HUES64 (cell line): Measurements from ENCODE around the gene WDR46.
"Not testable (repeated sequence)": the region's sequence is repeated elsewhere in the genome, so short reads cannot be mapped to it uniquely, and the experiment has no call there.

Source experiments
- H3K27ac ChIP-seq: 2 replicates; pipeline ENCODE4 v1.7.0; 2013; ENCODE audit warnings: low read depth, low read length, inconsistent platforms
- H3K27me3 ChIP-seq: 2 replicates; pipeline ENCODE4 v1.6.1; 2013; ENCODE audit warnings: mild to moderate bottlenecking, low read length; ENCODE audit not compliant: insufficient read depth
- H3K36me3 ChIP-seq: 2 replicates; pipeline ENCODE4 v1.6.1; 2013; ENCODE audit warnings: mild to moderate bottlenecking, low read length; ENCODE audit not compliant: insufficient read depth
- H3K4me1 ChIP-seq: 2 replicates; pipeline ENCODE4 v1.6.1; 2013; ENCODE audit warnings: mild to moderate bottlenecking, low read length, moderate library complexity; ENCODE audit not compliant: insufficient read depth
- H3K4me3 ChIP-seq: 2 replicates; pipeline ENCODE4 v1.5.1; 2013; ENCODE audit warnings: mild to moderate bottlenecking, low read length, moderate library complexity
- H3K9ac ChIP-seq: 2 replicates; pipeline ENCODE4 v1.6.1; 2013; ENCODE audit warnings: mild to moderate bottlenecking, low read depth, low read length
- H3K9me3 ChIP-seq: 2 replicates; pipeline ENCODE4 v1.6.1; 2013; ENCODE audit warnings: low read depth, low read length; ENCODE audit not compliant: insufficient read depth
- WGBS: fragments of 150-250, 120-280 bp; methylation state at CpG from one replicate; pipeline ENCODE4 v1.1.7; 2013; ENCODE audit warnings: missing lambda C conversion rate; 5-methylcytosine and 5-hydroxymethylcytosine counted together

Gene WDR46

DNA sequence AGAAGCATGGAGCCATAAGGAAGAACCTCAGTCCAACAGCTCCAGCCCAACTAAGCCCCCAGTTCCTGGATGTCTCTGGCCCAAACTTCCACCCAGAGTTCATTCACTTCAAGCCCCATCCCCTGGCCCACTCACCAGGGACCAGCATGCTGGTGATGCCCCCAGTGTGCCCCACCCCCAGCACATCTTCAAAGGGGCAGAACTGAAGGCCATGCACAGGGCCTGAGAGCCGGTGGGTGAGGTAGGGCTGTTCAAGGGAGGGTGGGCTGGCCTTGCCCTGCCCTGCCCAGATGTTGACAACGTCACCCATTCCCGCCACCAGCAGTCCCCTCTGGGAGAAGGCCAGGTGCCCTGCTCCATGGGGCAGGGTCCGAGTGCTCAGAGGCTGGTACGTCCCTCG lies 8.5 kb downstream of the WDR46 start:
- no peaks in the 10 kb centered on the region for H3K27me3 ChIP-seq
- H3K4me3 ChIP-seq = no peak overlapping the region
- H3K9ac ChIP-seq = no peak overlapping the region
- WGBS = 94% methylated on average over 6 of the region's 6 CpGs
- H3K9me3 ChIP-seq = no peaks in the 10 kb centered on the region
- no peak overlapping the region for H3K27ac ChIP-seq
- H3K4me1 ChIP-seq = peaks cover 6% of the 10 kb centered on the region
- H3K36me3 ChIP-seq = peaks cover 78% of the 10 kb centered on the region

DNA sequence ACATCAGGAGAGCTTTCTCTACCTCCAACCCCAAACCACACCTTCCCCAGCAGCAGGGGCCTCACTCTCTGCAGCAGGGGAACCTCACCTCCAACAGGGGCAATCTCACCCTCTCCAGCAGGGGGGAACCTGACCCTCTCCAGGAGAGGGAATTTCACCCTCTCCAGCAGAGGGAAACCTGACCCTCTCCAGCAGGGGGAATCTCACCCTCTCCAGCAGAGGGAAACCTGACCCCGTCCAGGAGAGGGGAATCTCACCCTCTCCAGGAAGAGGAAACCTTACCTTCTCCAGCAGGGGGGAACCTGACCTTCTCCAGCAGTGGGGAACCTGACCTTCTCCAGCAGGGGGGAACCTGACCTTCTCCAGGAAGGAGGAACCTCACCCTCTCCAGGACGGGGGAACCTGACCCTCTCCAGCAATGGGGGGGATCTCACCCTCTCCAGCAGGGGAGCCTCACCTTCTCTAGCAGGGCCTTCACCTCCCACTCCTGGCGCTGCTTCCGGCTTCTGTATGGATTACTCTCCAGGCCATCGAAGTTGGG lies 9.0 kb downstream of the WDR46 start:
- Histone ChIP-seq H3K4me3 (no peak overlapping the region), H3K36me3 (peaks cover 79% of the 10 kb centered on the region), H3K27ac (no peak overlapping the region), H3K27me3 (no peaks in the 10 kb centered on the region), H3K9ac (no peak overlapping the region), H3K4me1 (peaks cover 8% of the 10 kb centered on the region), H3K9me3 (no peaks in the 10 kb centered on the region)
- 71% methylated on average over 5 of the region's 5 CpGs for WGBS

DNA sequence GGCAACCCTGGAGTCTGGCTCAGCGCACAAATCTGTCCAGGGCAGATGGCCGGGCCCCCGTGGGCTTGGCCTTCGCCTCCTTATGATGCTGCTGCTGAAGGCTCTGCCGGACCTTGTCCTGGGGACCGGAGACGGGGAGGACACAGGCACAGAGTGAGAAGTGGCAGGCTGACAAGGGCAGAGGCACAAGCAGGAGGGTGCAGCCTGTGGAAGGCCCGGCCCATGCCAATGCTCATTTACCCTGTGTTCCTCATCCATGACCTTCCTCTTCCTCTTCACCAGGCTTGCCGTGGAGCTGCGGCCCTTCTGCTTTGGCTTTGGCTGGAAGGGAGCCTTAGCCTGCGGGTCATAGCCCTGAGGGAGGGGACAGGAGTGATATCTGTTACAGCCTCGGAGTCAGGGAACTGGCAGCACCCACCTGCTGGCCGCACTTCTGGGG lies 9.8 kb downstream of the WDR46 start:
- Histone ChIP-seq H3K4me3 (no peak overlapping the region), H3K27me3 (no peaks in the 10 kb centered on the region), H3K27ac (no peak overlapping the region), H3K9ac (no peak overlapping the region), H3K4me1 (peaks cover 16% of the 10 kb centered on the region), H3K9me3 (no peaks in the 10 kb centered on the region), H3K36me3 (peaks cover 79% of the 10 kb centered on the region)
- 92% methylated on average over 13 of the region's 13 CpGs for WGBS

DNA sequence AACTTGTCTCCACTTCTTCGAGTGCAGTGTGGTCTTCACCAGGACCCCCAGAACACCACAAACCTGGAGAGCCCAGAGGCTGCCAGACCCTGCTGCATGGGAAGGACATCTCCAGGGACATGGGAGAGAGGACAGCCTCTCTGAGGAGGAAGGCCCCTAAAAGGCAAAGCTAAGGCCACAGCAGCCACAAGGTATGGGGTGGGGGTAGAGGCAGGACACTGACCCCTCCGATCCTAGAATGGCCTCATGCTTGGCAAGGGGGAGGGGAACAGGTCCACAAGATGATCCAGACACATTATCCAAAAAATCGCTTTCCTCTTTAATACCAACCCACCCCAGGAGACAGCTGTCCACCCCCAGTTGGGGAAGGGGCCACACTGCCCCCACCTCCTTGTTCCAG lies 10.2 kb downstream of the WDR46 start:
- Histone ChIP-seq H3K9me3 (no peaks in the 10 kb centered on the region), H3K4me3 (no peak overlapping the region), H3K27me3 (no peaks in the 10 kb centered on the region), H3K36me3 (peaks cover 80% of the 10 kb centered on the region), H3K27ac (no peak overlapping the region), H3K9ac (no peak overlapping the region), H3K4me1 (peaks cover 17% of the 10 kb centered on the region)
- 95% methylated on average over 3 of the region's 3 CpGs for WGBS

DNA sequence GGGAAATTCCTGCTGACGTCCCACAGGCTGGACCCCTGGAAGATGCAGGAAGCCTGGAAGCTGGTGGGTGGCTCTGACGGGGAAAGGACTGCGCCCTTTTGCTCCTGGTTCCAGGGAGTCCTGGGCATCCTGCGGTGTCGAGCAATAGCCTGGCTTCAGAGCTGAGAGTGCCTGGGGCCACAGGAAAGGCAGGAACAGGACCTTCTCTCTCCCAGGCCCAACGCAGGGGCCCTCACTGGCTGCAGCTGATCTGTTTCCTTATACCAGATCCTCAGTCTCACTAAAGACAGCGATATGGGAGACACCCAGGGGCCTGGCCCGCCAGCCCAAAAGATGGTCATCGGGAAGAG lies 10.7 kb downstream of the WDR46 start:
- peaks cover 80% of the 10 kb centered on the region for H3K36me3 ChIP-seq
- 87% methylated on average over 9 of the region's 9 CpGs for WGBS
- H3K9ac ChIP-seq = no peak overlapping the region
- peaks cover 18% of the 10 kb centered on the region for H3K4me1 ChIP-seq
- no peaks in the 10 kb centered on the region for H3K27me3 ChIP-seq
- H3K4me3 ChIP-seq = peak overlapping the region; percentile 79; the same call in 1 of the 2 replicates
- H3K27ac ChIP-seq = no peak overlapping the region; the same call in 1 of the 2 replicates
- no peaks in the 10 kb centered on the region for H3K9me3 ChIP-seq

- peak overlapping the region; percentile 97 for H3K27ac ChIP-seq
- 53% methylated on average over 39 of the region's 39 CpGs for WGBS
- H3K27me3 ChIP-seq = no peaks in the 10 kb centered on the region
- peaks cover 21% of the 10 kb centered on the region for H3K4me1 ChIP-seq
- peak overlapping the region; percentile 79 for H3K4me3 ChIP-seq
- peak overlapping the region; percentile 97 for H3K9ac ChIP-seq
- H3K36me3 ChIP-seq = peaks cover 82% of the 10 kb centered on the region
- H3K9me3 ChIP-seq = no peaks in the 10 kb centered on the region
These were observed 11.2 kb downstream of the WDR46 start for GRCh38 chr6:33277663-33278391.

- 1% methylated on average over 80 of the region's 80 CpGs for WGBS
- H3K9ac ChIP-seq = peak within 1 kb of the TSS; percentile 97
- H3K4me1 ChIP-seq = peaks cover 21% of the 10 kb centered on the region
- peak within 1 kb of the TSS; percentile 97 for H3K27ac ChIP-seq
- H3K9me3 ChIP-seq = no peaks in the 10 kb centered on the region
- peaks cover 79% of the 10 kb centered on the region for H3K36me3 ChIP-seq
- peak within 1 kb of the TSS; percentile 79 for H3K4me3 ChIP-seq
- H3K27me3 ChIP-seq = no peaks in the 10 kb centered on the region
These were observed 12.0 kb downstream of the WDR46 start, which contains the start of gene B3GALT4 for GRCh38 chr6:33276864-33277662. B3GALT4 (plus strand) TSS chr6:33277123; CDS start chr6:33277420, 297 bp downstream.

- peaks cover 73% of the 10 kb centered on the region for H3K36me3 ChIP-seq
- H3K4me1 ChIP-seq = peaks cover 21% of the 10 kb centered on the region
- H3K27me3 ChIP-seq = no peaks in the 10 kb centered on the region
- H3K4me3 ChIP-seq = peak overlapping the region; percentile 79
- no peaks in the 10 kb centered on the region for H3K9me3 ChIP-seq
- H3K27ac ChIP-seq = peak overlapping the region; percentile 97
- peak overlapping the region; percentile 97 for H3K9ac ChIP-seq
These were observed 12.5 kb downstream of the WDR46 start for GRCh38 chr6:33276581-33276863.

- not testable (repeated sequence) for H3K9me3 ChIP-seq, H3K27me3 ChIP-seq
- peak overlapping the region; percentile 97 for H3K27ac ChIP-seq
- peaks cover 21% of the 10 kb centered on the region for H3K4me1 ChIP-seq
- peaks cover 68% of the 10 kb centered on the region for H3K36me3 ChIP-seq
- H3K9ac ChIP-seq = peak overlapping the region; percentile 97
- H3K4me3 ChIP-seq = peak overlapping the region; percentile 79
- WGBS = 76% methylated on average over 12 of the region's 16 CpGs
These were observed 13.1 kb downstream of the WDR46 start for GRCh38 chr6:33275795-33276580.

DNA sequence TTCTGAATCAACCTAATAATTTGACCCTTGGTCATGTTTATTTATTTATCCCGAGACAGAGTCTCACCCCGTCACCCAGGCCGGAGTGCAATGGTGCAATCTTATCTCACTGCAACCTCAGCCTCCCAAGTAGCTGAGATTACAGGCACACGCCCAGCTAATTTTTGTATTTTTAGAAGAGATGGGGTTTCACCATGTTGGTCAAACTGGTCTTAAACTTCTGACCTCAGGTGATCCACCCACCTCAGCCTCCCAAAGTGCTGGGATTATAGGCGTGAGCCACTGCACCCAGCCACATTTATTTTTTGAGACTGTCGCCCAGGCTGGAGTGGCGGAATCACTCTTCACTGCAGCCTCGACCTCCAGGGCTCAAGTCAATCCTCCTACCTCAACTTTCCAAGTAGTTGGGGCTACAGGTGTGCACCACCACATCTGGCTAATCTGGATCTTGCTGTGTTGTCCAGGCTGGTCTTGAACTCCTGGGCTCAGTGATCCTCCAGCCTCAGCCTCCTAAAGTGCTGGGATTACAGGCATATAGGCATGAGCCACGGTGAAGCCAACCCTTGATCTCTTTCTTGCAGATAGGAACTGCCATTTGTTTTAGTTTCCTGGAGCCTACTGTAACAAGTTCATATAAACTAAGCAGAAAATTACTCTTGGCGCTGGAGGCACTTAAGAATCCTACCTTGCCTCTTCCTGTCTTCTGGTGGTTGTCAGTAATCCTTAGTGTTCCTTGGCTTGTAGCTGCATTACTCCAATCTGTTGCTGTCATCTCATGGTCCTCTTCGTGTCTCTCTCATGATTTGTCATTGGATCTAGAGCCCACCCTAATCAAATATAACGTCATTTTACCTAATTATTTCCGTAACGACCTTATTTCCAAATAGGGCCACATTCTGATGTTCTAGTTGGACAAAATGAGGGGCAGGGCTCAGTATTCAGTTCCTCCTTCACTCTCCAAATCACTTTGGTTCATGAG lies 14.8 kb downstream of the WDR46 start:
- Histone ChIP-seq H3K4me1 (peaks cover 17% of the 10 kb centered on the region), H3K4me3 (peak overlapping the region; percentile 79), H3K9ac (peak overlapping the region; percentile 97), H3K9me3 (no peaks in the 10 kb centered on the region), H3K36me3 (peaks cover 59% of the 10 kb centered on the region), H3K27me3 (no peaks in the 10 kb centered on the region), H3K27ac (peak overlapping the region; percentile 97)
- 82% methylated on average over 14 of the region's 14 CpGs for WGBS
